Measurements from ENCODE around the gene ALDH3B1. TPM values are rescaled to one million over a fixed set of nuclear protein-coding genes. Genes with fewer than 3 reads are reported as not detected.

Gene ALDH3B1
- total and polyA plus RNA-seq, 2 donors (not counting 1 experiment from before 2014, with no cell fraction given), result 39.0 to 57.6 TPM

GRCh38 chr11:68065841-68066240 lies 55.7 kb downstream of the ALDH3B1 start:
- Histone ChIP-seq H3K27ac (ENCODE audit: insufficient read depth, low read length) (no peak overlapping the region), H4K20me1 (ENCODE audit: control insufficient read depth, extremely low read depth, insufficient read depth, low read length) (no peaks in the 10 kb centered on the region), H2AFZ (ENCODE audit: low read length) (no peak overlapping the region), H3K9ac (ENCODE audit: insufficient read depth, low read length) (no peak overlapping the region), H3K79me2 (ENCODE audit: control insufficient read depth, insufficient read depth, low read length) (no peaks in the 10 kb centered on the region), H3K9me3 (ENCODE audit: control insufficient read depth, insufficient read depth, low read depth, low read length) (no peaks in the 10 kb centered on the region), H3K4me1 (ENCODE audit: control insufficient read depth, extremely low read depth, insufficient read depth, low read length) (no peaks in the 10 kb centered on the region), H3K4me2 (ENCODE audit: extremely low read depth, insufficient read depth, low read length) (no peak overlapping the region), H3K4me3 (replicated peaks in 1 of 4; ENCODE audit: control extremely low read depth in 1 of 4, insufficient read depth in 1 of 4, low read depth in 3 of 4, low read length in 4 of 4) (no peak overlapping the region), H3K27me3 (ENCODE audit: control insufficient read depth, insufficient read depth, low read length) (no peaks in the 10 kb centered on the region), H3K36me3 (ENCODE audit: control insufficient read depth, insufficient read depth, low read length) (peaks cover 3% of the 10 kb centered on the region)
- DNase-seq (ENCODE audit: low read depth in 2 of 2), result no peak
- TF ChIP-seq EZH2 (IDR thresholded peaks at IDR 0.05; ENCODE audit: low read length, missing control alignments) (no peak), CTCF (conservative IDR thresholded peaks at IDR 0.05 in 1 of 2, IDR thresholded peaks at IDR 0.05 in 1 of 2; ENCODE audit: low read depth in 1 of 2, low read length in 2 of 2) (no peak)

GRCh38 chr11:68066742-68067141 lies 56.6 kb downstream of the ALDH3B1 start:
- Histone ChIP-seq H3K9me3 (ENCODE audit: control insufficient read depth, insufficient read depth, low read depth, low read length) (no peaks in the 10 kb centered on the region), H3K27ac (ENCODE audit: insufficient read depth, low read length) (no peak overlapping the region), H3K4me2 (ENCODE audit: extremely low read depth, insufficient read depth, low read length) (no peak overlapping the region), H3K4me3 (replicated peaks in 1 of 4; ENCODE audit: control extremely low read depth in 1 of 4, insufficient read depth in 1 of 4, low read depth in 3 of 4, low read length in 4 of 4) (no peak overlapping the region), H4K20me1 (ENCODE audit: control insufficient read depth, extremely low read depth, insufficient read depth, low read length) (no peaks in the 10 kb centered on the region), H3K4me1 (ENCODE audit: control insufficient read depth, extremely low read depth, insufficient read depth, low read length) (no peaks in the 10 kb centered on the region), H3K36me3 (ENCODE audit: control insufficient read depth, insufficient read depth, low read length) (peaks cover 2% of the 10 kb centered on the region), H2AFZ (ENCODE audit: low read length) (no peak overlapping the region), H3K79me2 (ENCODE audit: control insufficient read depth, insufficient read depth, low read length) (no peaks in the 10 kb centered on the region), H3K27me3 (ENCODE audit: control insufficient read depth, insufficient read depth, low read length) (no peaks in the 10 kb centered on the region), H3K9ac (ENCODE audit: insufficient read depth, low read length) (no peak overlapping the region)
- TF ChIP-seq EZH2 (IDR thresholded peaks at IDR 0.05; ENCODE audit: low read length, missing control alignments), result no peak
- no peak for TF ChIP-seq CTCF (conservative IDR thresholded peaks at IDR 0.05 in 1 of 2, IDR thresholded peaks at IDR 0.05 in 1 of 2; ENCODE audit: low read depth in 1 of 2, low read length in 2 of 2)
- peak in 1 of 2 donors; percentile 40 for DNase-seq (ENCODE audit: low read depth in 2 of 2)

- no peak overlapping the region for H3K4me2 ChIP-seq (ENCODE audit: extremely low read depth, insufficient read depth, low read length)
- H4K20me1 ChIP-seq (ENCODE audit: control insufficient read depth, extremely low read depth, insufficient read depth, low read length), result no peaks in the 10 kb centered on the region
- no peak overlapping the region for H3K9ac ChIP-seq (ENCODE audit: insufficient read depth, low read length)
- H3K4me3 ChIP-seq (replicated peaks in 1 of 4; ENCODE audit: control extremely low read depth in 1 of 4, insufficient read depth in 1 of 4, low read depth in 3 of 4, low read length in 4 of 4), result no peak overlapping the region
- no peaks in the 10 kb centered on the region for H3K27me3 ChIP-seq (ENCODE audit: control insufficient read depth, insufficient read depth, low read length)
- no peaks in the 10 kb centered on the region for H3K9me3 ChIP-seq (ENCODE audit: control insufficient read depth, insufficient read depth, low read depth, low read length)
- TF ChIP-seq CTCF (conservative IDR thresholded peaks at IDR 0.05 in 1 of 2, IDR thresholded peaks at IDR 0.05 in 1 of 2; ENCODE audit: low read depth in 1 of 2, low read length in 2 of 2) (no peak), EZH2 (IDR thresholded peaks at IDR 0.05; ENCODE audit: low read length, missing control alignments) (no peak)
- no peak overlapping the region for H3K27ac ChIP-seq (ENCODE audit: insufficient read depth, low read length)
- H2AFZ ChIP-seq (ENCODE audit: low read length), result no peak overlapping the region
- no peak for DNase-seq (ENCODE audit: low read depth in 2 of 2)
- peaks cover 2% of the 10 kb centered on the region for H3K36me3 ChIP-seq (ENCODE audit: control insufficient read depth, insufficient read depth, low read length)
- no peaks in the 10 kb centered on the region for H3K79me2 ChIP-seq (ENCODE audit: control insufficient read depth, insufficient read depth, low read length)
- no peaks in the 10 kb centered on the region for H3K4me1 ChIP-seq (ENCODE audit: control insufficient read depth, extremely low read depth, insufficient read depth, low read length)
Observed at GRCh38 chr11:68067991-68068390, 57.9 kb downstream of the ALDH3B1 start.
